GM23248 (cell line): Measurements from ENCODE around the gene SPTAN1. TPM values are rescaled to one million over a fixed set of nuclear protein-coding genes. Genes with fewer than 3 reads are reported as not detected.
"Not testable (repeated sequence)": the region's sequence is repeated elsewhere in the genome, so short reads cannot be mapped to it uniquely, and the experiment has no call there.

Experiments
- DNase-seq: peaks from one replicate; pipeline ENCODE4 v3.0.0-alpha.2; 2015
- H2AFZ ChIP-seq: fragments of 200-600 bp; sonication (generic); 2 replicates; pipeline ENCODE4 v1.6.1; 2016; ENCODE audit warnings: antibody characterized with exemption
- H3F3A ChIP-seq: fragments of 200-600 bp; sonication (generic); 2 replicates; pipeline ENCODE4 v1.6.1; 2016; ENCODE audit warnings: mild to moderate bottlenecking, antibody characterized with exemption, mixed run types; ENCODE audit not compliant: insufficient read depth
- H3K27ac ChIP-seq: fragments of 200-600 bp; sonication (generic); 2 replicates; pipeline ENCODE4 v1.5.1; 2016; ENCODE audit warnings: mild to moderate bottlenecking
- H3K27me3 ChIP-seq: fragments of 200-600 bp; sonication (generic); replicated peaks from 2 replicates; pipeline ENCODE4 v1.6.1; 2016; ENCODE audit warnings: mild to moderate bottlenecking; ENCODE audit not compliant: insufficient read depth
- H3K36me3 ChIP-seq: fragments of 200-600 bp; sonication (generic); 2 replicates; pipeline ENCODE4 v1.6.1; 2016; ENCODE audit warnings: low read depth, mild to moderate bottlenecking
- H3K4me1 ChIP-seq: fragments of 200-600 bp; sonication (generic); 2 replicates; pipeline ENCODE4 v1.6.1; 2016; ENCODE audit warnings: mild to moderate bottlenecking; ENCODE audit not compliant: insufficient read depth
- H3K4me2 ChIP-seq: fragments of 200-600 bp; sonication (generic); one replicate; pipeline ENCODE4 v1.6.1; 2016; ENCODE audit warnings: mild to moderate bottlenecking; ENCODE audit not compliant: unreplicated experiment
- H3K4me3 ChIP-seq: fragments of 200-600 bp; sonication (generic); 2 replicates; pipeline ENCODE4 v1.5.1; 2016; ENCODE audit warnings: mild to moderate bottlenecking
- H3K79me2 ChIP-seq: fragments of 200-600 bp; sonication (generic); 2 replicates; pipeline ENCODE4 v1.6.1; 2016; ENCODE audit warnings: mild to moderate bottlenecking; ENCODE audit not compliant: insufficient read depth
- H3K9ac ChIP-seq: fragments of 200-600 bp; sonication (generic); 2 replicates; pipeline ENCODE4 v1.6.1; 2016; ENCODE audit warnings: mild to moderate bottlenecking
- H3K9me2 ChIP-seq: fragments of 200-600 bp; sonication (generic); 2 replicates; pipeline ENCODE4 v1.6.1; 2016; ENCODE audit warnings: mixed run types, mild to moderate bottlenecking, moderate library complexity; ENCODE audit not compliant: insufficient read depth
- H3K9me3 ChIP-seq: fragments of 200-600 bp; sonication (generic); one replicate; pipeline ENCODE4 v1.6.1; 2017; ENCODE audit warnings: low read depth
- H4K20me1 ChIP-seq: fragments of 200-600 bp; sonication (generic); 2 replicates; pipeline ENCODE4 v1.6.0; 2016; ENCODE audit not compliant: insufficient read depth
- EZH2 ChIP-seq: fragments of 200-600 bp; sonication (generic); IDR thresholded peaks from 2 replicates; pipeline ENCODE4 v1.6.1; 2018; ENCODE audit warnings: antibody characterized with exemption, mild to moderate bottlenecking; ENCODE audit not compliant: insufficient read depth, poor library complexity, severe bottlenecking
- EZH2phosphoT487 ChIP-seq: fragments of 200-600 bp; sonication (generic); IDR thresholded peaks from 2 replicates; pipeline ENCODE4 v1.6.1; 2018; ENCODE audit warnings: antibody characterized with exemption, moderate library complexity, mild to moderate bottlenecking, low read depth; ENCODE audit not compliant: insufficient read depth
- WGBS, 2 experiments: methylation state at CpG; one replicate each; pipeline ENCODE4 v1.1.6; 2015 to 2017; ENCODE audit warnings: low lambda C conversion rate in 2 of 2, low coverage in 1 of 2; ENCODE audit errors: missing lambda C conversion rate in 2 of 2; 5-methylcytosine and 5-hydroxymethylcytosine counted together
- in situ Hi-C: fragments of 300-500 bp; cut with MboI; formaldehyde crosslinking; loops from 2 replicates; pipeline ENCODE4 v1.15.0; 2020
- polyA plus RNA-seq: library from polyadenylated mRNA; unstranded; fragments of >200 nt; fragmentation: Nextera tagmentation; extraction: Ambion mirVana; gene quantifications from 2 replicates; pipeline ENCODE4 v1.2.1, GENCODE V29; 2016
- total RNA-seq: library from RNA; depleted of rRNA; stranded (reverse); fragments of >200 nt; shearing (Covaris generic); gene quantifications from 2 replicates; pipeline ENCODE4 v1.2.3, GENCODE V29; 2014

SPTAN1 gene
- total and polyA plus RNA-seq, 2 experiments from 2014 or later, result 144 to 275 TPM

DNA sequence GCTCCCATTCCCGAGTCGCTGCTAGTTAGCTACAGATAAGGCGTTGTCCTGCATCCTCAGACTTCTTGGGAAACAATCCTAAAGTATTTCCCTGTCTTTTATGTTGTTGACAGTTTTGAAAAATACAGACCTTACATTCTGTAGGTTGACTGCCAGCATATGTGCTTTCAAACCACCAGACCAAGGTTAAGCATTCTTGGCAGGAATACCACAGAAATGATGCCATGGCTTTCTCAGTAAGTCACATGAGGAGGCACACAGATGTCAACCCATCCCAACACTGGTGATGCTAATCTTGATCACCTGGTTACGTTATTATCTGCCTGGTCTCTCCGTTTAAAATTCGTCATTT, 47.0 kb upstream of the SPTAN1 start:
- Histone ChIP-seq H3K79me2 (peaks cover 36% of the 10 kb centered on the region), H3K9me2 (no peaks in the 10 kb centered on the region), H3F3A (0 out of 2 replicates have a peak, but pooled peaks cover 6% of the 10 kb centered on the region), H3K27me3 (no peaks in the 10 kb centered on the region), H3K9me3 (no peaks in the 10 kb centered on the region), H3K36me3 (0 out of 2 replicates have a peak, but pooled peaks cover 3% of the 10 kb centered on the region), H3K27ac (peak overlapping the region; percentile 78), H4K20me1 (no peaks in the 10 kb centered on the region), H3K4me3 (peak overlapping the region; percentile 97), H2AFZ (peak overlapping the region; percentile 88), H3K9ac (peak overlapping the region; percentile 92), H3K4me1 (peaks cover 16% of the 10 kb centered on the region), H3K4me2 (peak overlapping the region; percentile 78)
- TF ChIP-seq EZH2 (no peak), EZH2phosphoT487 (no peak)
- WGBS, 2 experiments, result 20 to 22% methylated on average over 6 of the region's 6 CpGs
- peak; percentile 64 for DNase-seq
- in situ Hi-C loops, result no loop called here

DNA sequence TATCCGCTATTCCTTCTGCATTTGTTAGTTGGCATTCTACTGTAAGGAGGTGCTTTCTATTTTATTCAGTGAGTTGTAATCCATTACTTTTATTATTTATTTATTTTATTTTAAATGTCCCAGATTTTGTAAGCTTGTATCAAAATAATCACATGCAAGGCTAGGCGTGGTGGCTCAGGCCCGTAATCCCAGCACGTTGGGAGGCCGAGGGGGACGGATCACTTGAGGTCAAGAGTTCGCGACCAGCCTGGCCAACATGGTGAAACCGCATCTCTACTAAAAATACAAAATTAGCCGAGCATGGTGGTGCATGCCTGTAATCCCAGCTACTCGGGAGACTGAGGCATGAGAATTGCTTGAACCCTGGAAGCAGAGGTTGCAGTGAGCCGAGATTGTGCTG, 46.5 kb upstream of the SPTAN1 start:
- 87 to 89% methylated on average over 12 of the region's 12 CpGs for WGBS, 2 experiments

DNA sequence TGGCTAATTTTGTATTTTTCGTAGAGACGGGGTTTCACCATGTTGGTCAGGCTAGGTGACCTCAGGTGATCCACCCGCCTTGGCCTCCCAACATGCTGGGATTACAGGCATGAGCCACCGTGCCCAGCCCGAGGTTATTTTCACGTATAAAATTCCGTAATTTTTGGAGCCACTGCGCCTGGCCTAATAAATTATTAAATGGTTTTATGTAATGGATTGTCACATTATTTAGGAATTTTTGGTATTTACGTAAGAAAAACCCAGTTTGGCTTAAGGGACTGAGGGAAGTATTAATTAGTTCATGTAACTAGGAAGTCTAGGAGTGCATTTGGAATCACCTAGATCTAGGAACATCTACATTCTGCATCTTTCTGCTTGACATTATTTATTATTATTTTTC, 39.6 kb upstream of the SPTAN1 start:
- no peaks in the 10 kb centered on the region for H3K9me3 ChIP-seq
- no peaks in the 10 kb centered on the region for H3K27me3 ChIP-seq
- H4K20me1 ChIP-seq, result no peaks in the 10 kb centered on the region
- no peaks in the 10 kb centered on the region for H3K9me2 ChIP-seq
- H3K79me2 ChIP-seq, result peaks cover 27% of the 10 kb centered on the region
- DNase-seq, result no peak
- in situ Hi-C loops, result no loop called here
- H3K4me1 ChIP-seq, result no peaks in the 10 kb centered on the region
- no peaks in the 10 kb centered on the region for H3F3A ChIP-seq
- TF ChIP-seq EZH2 (no peak), EZH2phosphoT487 (no peak)
- no peak overlapping the region for H3K4me3 ChIP-seq
- WGBS, 2 experiments, result 97% methylated on average over 8 to 9 of the region's 9 CpGs
- H3K4me2 ChIP-seq, result no peak overlapping the region
- no peak overlapping the region for H3K27ac ChIP-seq
- no peak overlapping the region for H2AFZ ChIP-seq
- no peak overlapping the region for H3K9ac ChIP-seq
- peaks cover 21% of the 10 kb centered on the region for H3K36me3 ChIP-seq

More for the DNA sequence above, 46.5 kb upstream of the SPTAN1 start:
- peaks cover 36% of the 10 kb centered on the region for H3K79me2 ChIP-seq
- peak overlapping the region; percentile 97 for H3K4me3 ChIP-seq
- H3K4me1 ChIP-seq, result peaks cover 16% of the 10 kb centered on the region
- H3K36me3 ChIP-seq, H3K27me3 ChIP-seq, H3K9me2 ChIP-seq, DNase-seq, H4K20me1 ChIP-seq, in situ Hi-C loops, H3K9me3 ChIP-seq, H3K27ac ChIP-seq, H2AFZ ChIP-seq, H3F3A ChIP-seq: not testable (repeated sequence)
- peak overlapping the region; percentile 92; the same call in 1 of the 2 replicates for H3K9ac ChIP-seq
- peak overlapping the region; percentile 78 for H3K4me2 ChIP-seq

DNA sequence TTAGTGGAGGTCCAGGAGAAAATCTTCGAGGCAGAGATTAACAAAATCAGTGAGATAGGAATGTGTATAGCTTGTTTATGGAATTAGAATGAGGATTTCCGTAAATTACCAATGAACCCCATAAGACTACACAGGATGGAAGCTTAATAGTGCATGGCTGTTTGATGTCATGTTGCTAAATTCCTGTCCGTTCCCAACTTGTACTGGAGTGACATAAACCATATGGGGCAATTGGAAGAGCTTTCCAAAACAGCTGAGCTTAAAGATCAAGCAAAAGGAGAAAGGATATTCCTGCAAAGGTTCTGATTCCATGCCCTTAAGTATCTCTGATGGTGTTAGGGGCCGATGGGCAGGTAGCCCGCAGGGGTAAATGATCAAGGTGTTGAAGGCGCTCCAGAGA, 30.4 kb upstream of the SPTAN1 start:
- H3K27me3 ChIP-seq, result no peaks in the 10 kb centered on the region
- WGBS, 2 experiments, result 95 to 98% methylated on average over 6 of the region's 6 CpGs
- no peaks in the 10 kb centered on the region for H4K20me1 ChIP-seq
- no peaks in the 10 kb centered on the region for H3K79me2 ChIP-seq
- DNase-seq, result no peak
- peaks cover 22% of the 10 kb centered on the region for H3K36me3 ChIP-seq
- no peak for TF ChIP-seq EZH2
- no peak for TF ChIP-seq EZH2phosphoT487
- in situ Hi-C loops, result no loop called here
- H3K9ac ChIP-seq, result no peak overlapping the region
- H3K9me2 ChIP-seq, result no peaks in the 10 kb centered on the region
- H3F3A ChIP-seq, result peaks cover 14% of the 10 kb centered on the region; the same call in 1 of the 2 replicates
- H3K4me1 ChIP-seq, result peaks cover 7% of the 10 kb centered on the region
- H3K4me2 ChIP-seq, result no peak overlapping the region
- H3K4me3 ChIP-seq, result no peak overlapping the region
- no peak overlapping the region for H2AFZ ChIP-seq
- H3K27ac ChIP-seq, result no peak overlapping the region
- H3K9me3 ChIP-seq, result no peaks in the 10 kb centered on the region
